ENCODE data around the gene ZNF143. TPM values are rescaled to one million over a fixed set of nuclear protein-coding genes. Genes with fewer than 3 reads are reported as not detected.

Gene ZNF143
- total and polyA plus RNA-seq, 7 donors = 13.2 to 48.4 (median 20.2) TPM

GRCh38 chr11:9528136-9528501, 67.3 kb downstream of the ZNF143 start:
- DNase-seq = no peak
- H3K27me3 ChIP-seq = no peaks in the 10 kb centered on the region
- H3K27ac ChIP-seq = peak overlapping the region; percentile 67 to 82 (median 74)
- no peaks in the 10 kb centered on the region for H3K9me3 ChIP-seq
- intact Hi-C loops (cut with DNase I) = loop anchor here (5.0 kb wide), 2 partner anchors 44 to 84 kb away; partner anchors contain the start of gene WEE1
- TF ChIP-seq, protein P1, sequence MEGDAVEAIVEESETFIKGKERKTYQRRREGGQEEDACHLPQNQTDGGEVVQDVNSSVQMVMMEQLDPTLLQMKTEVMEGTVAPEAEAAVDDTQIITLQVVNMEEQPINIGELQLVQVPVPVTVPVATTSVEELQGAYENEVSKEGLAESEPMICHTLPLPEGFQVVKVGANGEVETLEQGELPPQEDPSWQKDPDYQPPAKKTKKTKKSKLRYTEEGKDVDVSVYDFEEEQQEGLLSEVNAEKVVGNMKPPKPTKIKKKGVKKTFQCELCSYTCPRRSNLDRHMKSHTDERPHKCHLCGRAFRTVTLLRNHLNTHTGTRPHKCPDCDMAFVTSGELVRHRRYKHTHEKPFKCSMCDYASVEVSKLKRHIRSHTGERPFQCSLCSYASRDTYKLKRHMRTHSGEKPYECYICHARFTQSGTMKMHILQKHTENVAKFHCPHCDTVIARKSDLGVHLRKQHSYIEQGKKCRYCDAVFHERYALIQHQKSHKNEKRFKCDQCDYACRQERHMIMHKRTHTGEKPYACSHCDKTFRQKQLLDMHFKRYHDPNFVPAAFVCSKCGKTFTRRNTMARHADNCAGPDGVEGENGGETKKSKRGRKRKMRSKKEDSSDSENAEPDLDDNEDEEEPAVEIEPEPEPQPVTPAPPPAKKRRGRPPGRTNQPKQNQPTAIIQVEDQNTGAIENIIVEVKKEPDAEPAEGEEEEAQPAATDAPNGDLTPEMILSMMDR (IDR thresholded peaks at IDR 0.05) = no peak
- TF ChIP-seq POLR2AphosphoS5 (IDR thresholded peaks at IDR 0.05) = no peak
- TF ChIP-seq POLR2A (IDR thresholded peaks at IDR 0.05) = no peak
- 61 to 88% methylated on average over 1 of the region's 1 CpG for WGBS, 2 donors
- H3K36me3 ChIP-seq = peaks cover 0 to 5% (median 0%) of the 10 kb centered on the region in 4 donors
- peaks cover 0 to 52% (median 38%) of the 10 kb centered on the region in 4 donors for H3K4me1 ChIP-seq
- no peak overlapping the region for H3K4me3 ChIP-seq

DNA sequence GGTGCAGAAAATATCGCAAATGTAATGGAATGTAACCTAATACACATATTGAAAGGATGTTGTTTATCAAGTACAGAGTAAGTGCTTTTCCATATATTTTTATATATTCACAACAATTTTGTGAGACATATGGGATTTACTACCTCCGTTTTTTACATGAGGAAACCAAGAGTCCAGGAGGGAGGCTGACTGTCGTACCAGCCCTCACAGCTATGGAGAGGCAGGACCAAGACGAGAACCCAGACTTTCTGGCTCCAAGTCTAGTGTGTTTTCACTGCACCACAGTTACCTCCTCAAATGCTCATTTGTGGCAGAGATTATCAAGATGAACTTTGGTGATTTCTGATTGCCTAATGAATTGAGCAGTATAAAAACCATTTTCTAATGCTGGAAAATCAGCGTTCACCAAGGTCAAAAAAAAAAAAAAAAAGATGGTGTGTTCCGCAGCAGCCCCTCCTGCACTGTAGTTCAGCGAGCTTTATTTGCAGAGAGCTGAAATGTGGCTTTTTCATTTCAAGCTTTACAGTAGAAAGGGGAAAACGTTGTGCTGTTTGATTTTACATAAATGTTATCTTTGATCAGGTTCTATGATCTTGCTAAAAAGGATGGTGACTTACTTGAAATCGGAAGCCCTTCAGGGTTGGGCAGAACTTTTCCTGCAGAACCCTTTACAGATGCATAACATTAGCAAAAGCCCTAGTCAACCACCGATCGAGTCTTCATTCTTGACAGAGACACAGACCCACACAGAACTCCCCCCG, 67.9 kb downstream of the ZNF143 start:
- Histone ChIP-seq H3K27me3 (no peaks in the 10 kb centered on the region), H3K4me3 (no peak overlapping the region), H3K4me1 (peaks cover 0 to 58% (median 38%) of the 10 kb centered on the region in 4 donors), H3K36me3 (peaks cover 0 to 5% (median 0%) of the 10 kb centered on the region in 4 donors), H3K9me3 (no peaks in the 10 kb centered on the region), H3K27ac (peak overlapping the region; percentile 53 to 82 (median 74))
- intact Hi-C loops (cut with DNase I) = loop anchor here (5.0 kb wide), 2 partner anchors 44 to 84 kb away; partner anchors contain the start of gene WEE1
- TF ChIP-seq POLR2A (IDR thresholded peaks at IDR 0.05) = no peak
- no peak for TF ChIP-seq POLR2AphosphoS5 (IDR thresholded peaks at IDR 0.05)
- TF ChIP-seq EP300 (IDR thresholded peaks at IDR 0.05) = no peak
- TF ChIP-seq, protein P1 (IDR thresholded peaks at IDR 0.05) = no peak
- 36 to 70% methylated on average over 12 of the region's 12 CpGs for WGBS, 2 donors
- DNase-seq = no peak

GRCh38 chr11:9529334-9529650, 68.5 kb downstream of the ZNF143 start:
- Histone ChIP-seq H3K4me3 (no peak overlapping the region), H3K36me3 (peaks cover 0 to 5% (median 0%) of the 10 kb centered on the region in 4 donors), H3K27ac (peak overlapping the region; percentile 53 to 82 (median 74)), H3K27me3 (no peaks in the 10 kb centered on the region), H3K4me1 (peaks cover 0 to 63% (median 38%) of the 10 kb centered on the region in 4 donors), H3K9me3 (no peaks in the 10 kb centered on the region)
- TF ChIP-seq EP300 (IDR thresholded peaks at IDR 0.05) (no peak), POLR2AphosphoS5 (IDR thresholded peaks at IDR 0.05) (peak in 1 of 4 donors; percentile 20)
- intact Hi-C loops (cut with DNase I) = loop anchor here (5.0 kb wide), 2 partner anchors 43 to 83 kb away; partner anchors contain the start of gene WEE1
- DNase-seq = no peak
- 20 to 59% methylated on average over 3 of the region's 3 CpGs for WGBS, 2 donors

GRCh38 chr11:9530020-9530621, 69.3 kb downstream of the ZNF143 start:
- H3K4me1 ChIP-seq = peaks cover 0 to 69% (median 38%) of the 10 kb centered on the region in 4 donors
- H3K4me3 ChIP-seq = no peak overlapping the region
- H3K36me3 ChIP-seq = peaks cover 0 to 5% (median 0%) of the 10 kb centered on the region in 4 donors
- no peaks in the 10 kb centered on the region for H3K9me3 ChIP-seq
- peak overlapping the region; percentile 53 to 82 (median 74) for H3K27ac ChIP-seq
- intact Hi-C loops (cut with DNase I) = no loop called here
- no peak for DNase-seq
- TF ChIP-seq EP300 (IDR thresholded peaks at IDR 0.05) (no peak), POLR2AphosphoS5 (IDR thresholded peaks at IDR 0.05) (no peak), POLR2A (IDR thresholded peaks at IDR 0.05) (no peak)
- TF ChIP-seq, protein P1 (IDR thresholded peaks at IDR 0.05) = no peak
- WGBS, 2 donors = 71 to 87% methylated on average over 9 of the region's 9 CpGs
- no peaks in the 10 kb centered on the region for H3K27me3 ChIP-seq

DNA sequence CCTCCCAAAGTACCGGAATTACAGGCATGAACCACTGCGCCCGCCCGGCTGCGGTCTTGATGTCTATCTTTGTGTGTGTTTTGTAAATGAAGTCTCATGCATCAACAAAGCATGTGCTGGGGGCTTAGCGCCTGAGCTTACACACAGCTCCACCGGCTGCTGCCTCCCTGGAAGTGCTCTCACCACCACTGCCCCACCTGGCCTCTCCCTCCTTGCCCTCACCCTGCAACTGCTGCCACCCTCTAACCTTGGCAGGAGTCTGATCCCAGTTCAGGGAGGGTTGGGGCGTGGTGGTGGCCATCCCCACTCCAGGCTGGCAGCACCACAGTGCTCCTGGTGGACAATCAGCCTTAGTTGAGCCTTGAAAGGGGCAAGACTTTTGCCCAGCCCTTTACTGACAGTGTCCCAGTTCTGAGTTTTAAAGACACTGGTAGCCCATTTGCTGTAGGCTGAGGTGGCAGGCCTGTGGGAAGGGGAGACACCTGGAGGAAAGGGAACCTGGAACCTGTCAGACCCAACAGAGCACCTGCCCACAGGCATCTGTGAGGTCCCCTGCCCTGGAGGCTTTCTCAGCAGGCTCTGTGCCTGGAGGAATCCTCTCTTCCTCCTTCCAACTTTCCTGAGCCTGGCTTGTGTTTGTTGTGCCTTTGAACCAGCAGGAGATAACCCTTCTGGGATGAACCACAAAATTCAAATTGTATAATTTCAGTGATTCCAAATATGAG, 70.3 kb downstream of the ZNF143 start:
- Histone ChIP-seq H3K4me1 (peaks cover 0 to 61% (median 38%) of the 10 kb centered on the region in 4 donors), H3K4me3 (no peak overlapping the region), H3K36me3 (no peaks in the 10 kb centered on the region), H3K27me3 (no peaks in the 10 kb centered on the region), H3K27ac (no peak overlapping the region), H3K9me3 (no peaks in the 10 kb centered on the region)
- no peak for DNase-seq
- WGBS, 2 donors = 76 to 92% methylated on average over 8 of the region's 8 CpGs
- intact Hi-C loops (cut with DNase I) = no loop called here
- no peak for TF ChIP-seq EP300 (IDR thresholded peaks at IDR 0.05)

Data from sigmoid colon (tissue), 7 donors.